H1 (cell line): ENCODE results near the gene MRM2. TPM values are rescaled to one million over a fixed set of nuclear protein-coding genes. Genes with fewer than 3 reads are reported as not detected.

Source experiments
- CHD7 ChIP-seq: fragments of 300-600 bp; sonication (generic); IDR thresholded peaks from 2 replicates; pipeline ENCODE4 v1.7.1; 2012; ENCODE audit warnings: low read length, moderate library complexity, mild to moderate bottlenecking, inconsistent platforms; ENCODE audit not compliant: insufficient replicate concordance
- RAD21 ChIP-seq, 2 experiments: IDR thresholded peaks in 1 of 2; conservative IDR thresholded peaks in 1 of 2; 2 replicates each; pipeline ENCODE4 v1.6.1; 2011; ENCODE audit warnings: low read depth in 2 of 2, low read length in 2 of 2, improper control_type of control experiment in 1 of 2, inconsistent platforms in 1 of 2, mild to moderate bottlenecking in 1 of 2, moderate library complexity in 1 of 2
- RBBP5 ChIP-seq: IDR thresholded peaks from 2 replicates; pipeline ENCODE4 v1.7.1; 2012; ENCODE audit warnings: low read depth, mild to moderate bottlenecking, inconsistent platforms, low read length, moderate library complexity, borderline replicate concordance
- polyA plus RNA-seq, 7 experiments: library from polyadenylated mRNA; depleted of rRNA in 3 of 7; stranded (reverse) in 5 of 7; unstranded in 2 of 7; fragments of >200 nt in 5 of 7; fragments of 200-250 nt in 2 of 7; gene quantifications; 1 replicate in 5 of 7; 2 replicates in 1 of 7; 4 replicates in 1 of 7; pipeline versions ENCODE4 v1.2.1 to v1.2.3, GENCODE V29; 2011 to 2013; ENCODE audit warnings: missing spikeins in 2 of 7, mixed read lengths in 2 of 7
- total RNA-seq: library from RNA; stranded (reverse); fragmentation: NEBNext Ultra II Directional; extraction: Animal tissue kit (Norgen Biotek cat#: 25700); gene quantifications from 2 replicates; pipeline ENCODE4 v1.2.1, GENCODE V29; 2021
- TF ChIP-seq, protein P1 (sequence below), 3 experiments: IDR thresholded peaks; 1 replicate in 2 of 3; 2 replicates in 1 of 3; pipeline versions ENCODE4 v1.5.1 to v1.6.1; 2011; ENCODE audit warnings: low read length in 3 of 3, mild to moderate bottlenecking in 3 of 3, inconsistent platforms in 2 of 3, low read depth in 1 of 3, moderate library complexity in 1 of 3; ENCODE audit not compliant: insufficient read depth in 1 of 3; ENCODE audit errors: control extremely low read depth in 1 of 3

Gene MRM2
- total and polyA plus RNA-seq, 2 of the 8 experiments (the other 6 are each of a cell fraction or from before 2014, with no cell fraction given) = 17.2 to 38.6 TPM

GRCh38 chr7:2275101-2275500 is 33.1 kb upstream of the MRM2 start (continued):
- no peak for TF ChIP-seq CHD7
- TF ChIP-seq, protein P1, sequence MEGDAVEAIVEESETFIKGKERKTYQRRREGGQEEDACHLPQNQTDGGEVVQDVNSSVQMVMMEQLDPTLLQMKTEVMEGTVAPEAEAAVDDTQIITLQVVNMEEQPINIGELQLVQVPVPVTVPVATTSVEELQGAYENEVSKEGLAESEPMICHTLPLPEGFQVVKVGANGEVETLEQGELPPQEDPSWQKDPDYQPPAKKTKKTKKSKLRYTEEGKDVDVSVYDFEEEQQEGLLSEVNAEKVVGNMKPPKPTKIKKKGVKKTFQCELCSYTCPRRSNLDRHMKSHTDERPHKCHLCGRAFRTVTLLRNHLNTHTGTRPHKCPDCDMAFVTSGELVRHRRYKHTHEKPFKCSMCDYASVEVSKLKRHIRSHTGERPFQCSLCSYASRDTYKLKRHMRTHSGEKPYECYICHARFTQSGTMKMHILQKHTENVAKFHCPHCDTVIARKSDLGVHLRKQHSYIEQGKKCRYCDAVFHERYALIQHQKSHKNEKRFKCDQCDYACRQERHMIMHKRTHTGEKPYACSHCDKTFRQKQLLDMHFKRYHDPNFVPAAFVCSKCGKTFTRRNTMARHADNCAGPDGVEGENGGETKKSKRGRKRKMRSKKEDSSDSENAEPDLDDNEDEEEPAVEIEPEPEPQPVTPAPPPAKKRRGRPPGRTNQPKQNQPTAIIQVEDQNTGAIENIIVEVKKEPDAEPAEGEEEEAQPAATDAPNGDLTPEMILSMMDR (IDR thresholded peaks at IDR 0.05; ENCODE audit: control extremely low read depth in 1 of 3, insufficient read depth in 1 of 3, low read depth in 1 of 3, low read length in 3 of 3) = no peak
- no peak for TF ChIP-seq RBBP5
- TF ChIP-seq RAD21 (IDR thresholded peaks at IDR 0.05 in 1 of 2, conservative IDR thresholded peaks at IDR 0.05 in 1 of 2; ENCODE audit: low read depth in 2 of 2, low read length in 2 of 2) = no peak
